Fibroblast of villous mesenchyme (primary cell): ENCODE data around the gene AFM. TPM values are rescaled to one million over a fixed set of nuclear protein-coding genes. Genes with fewer than 3 reads are reported as not detected.
A peak's percentile ranks its signal among the peaks of the same experiment; 100 is the strongest.
"Not testable (repeated sequence)": the region's sequence is repeated elsewhere in the genome, so short reads cannot be mapped to it uniquely, and the experiment has no call there.

Experiments used
- DNase-seq: peaks from one replicate; pipeline ENCODE4 v3.0.0-alpha.2; 2010; ENCODE audit warnings: low read depth
- H3K4me3 ChIP-seq: 2 replicates; pipeline ENCODE4 v1.5.1; 2011; ENCODE audit warnings: low read depth, mild to moderate bottlenecking, low read length
- small RNA-seq: library from RNA; depleted of rRNA; stranded (forward); fragments of <200 nt; gene quantifications from one replicate; pipeline ENCODE3, GENCODE V24; 2012
- total RNA-seq: library from RNA; depleted of rRNA; stranded (reverse); fragments of >200 nt; gene quantifications from 2 replicates; pipeline ENCODE4 v1.2.3, GENCODE V29; 2012
- TF ChIP-seq, protein P1 (sequence below): IDR thresholded peaks from 2 replicates; pipeline ENCODE4 v1.5.1; 2012; ENCODE audit warnings: low read depth, mild to moderate bottlenecking, low read length; ENCODE audit not compliant: insufficient read depth

AFM gene
- total RNA-seq, 1 donor = not detected

- H3K4me3 ChIP-seq = no peak overlapping the region
- TF ChIP-seq, protein P1, sequence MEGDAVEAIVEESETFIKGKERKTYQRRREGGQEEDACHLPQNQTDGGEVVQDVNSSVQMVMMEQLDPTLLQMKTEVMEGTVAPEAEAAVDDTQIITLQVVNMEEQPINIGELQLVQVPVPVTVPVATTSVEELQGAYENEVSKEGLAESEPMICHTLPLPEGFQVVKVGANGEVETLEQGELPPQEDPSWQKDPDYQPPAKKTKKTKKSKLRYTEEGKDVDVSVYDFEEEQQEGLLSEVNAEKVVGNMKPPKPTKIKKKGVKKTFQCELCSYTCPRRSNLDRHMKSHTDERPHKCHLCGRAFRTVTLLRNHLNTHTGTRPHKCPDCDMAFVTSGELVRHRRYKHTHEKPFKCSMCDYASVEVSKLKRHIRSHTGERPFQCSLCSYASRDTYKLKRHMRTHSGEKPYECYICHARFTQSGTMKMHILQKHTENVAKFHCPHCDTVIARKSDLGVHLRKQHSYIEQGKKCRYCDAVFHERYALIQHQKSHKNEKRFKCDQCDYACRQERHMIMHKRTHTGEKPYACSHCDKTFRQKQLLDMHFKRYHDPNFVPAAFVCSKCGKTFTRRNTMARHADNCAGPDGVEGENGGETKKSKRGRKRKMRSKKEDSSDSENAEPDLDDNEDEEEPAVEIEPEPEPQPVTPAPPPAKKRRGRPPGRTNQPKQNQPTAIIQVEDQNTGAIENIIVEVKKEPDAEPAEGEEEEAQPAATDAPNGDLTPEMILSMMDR = no peak
- DNase-seq = no peak
Measured at GRCh38 chr4:73538162-73538561, 56.6 kb downstream of the AFM start.

- peak; percentile 3 for DNase-seq
- TF ChIP-seq, protein P1 = no peak
- no peak overlapping the region for H3K4me3 ChIP-seq
Measured at GRCh38 chr4:73539386-73539785, 57.8 kb downstream of the AFM start.

- H3K4me3 ChIP-seq = no peak overlapping the region
- TF ChIP-seq, protein P1 = no peak
- peak; percentile 16 for DNase-seq
Measured at GRCh38 chr4:73540826-73541225, 59.3 kb downstream of the AFM start.

GRCh38 chr4:73541251-73541650 lies 59.7 kb downstream of the AFM start:
- no peak for DNase-seq
- no peak overlapping the region for H3K4me3 ChIP-seq
- TF ChIP-seq, protein P1 = no peak

GRCh38 chr4:73544620-73545019 lies 63.1 kb downstream of the AFM start:
- TF ChIP-seq, protein P1 = no peak
- no peak for DNase-seq
- no peak overlapping the region for H3K4me3 ChIP-seq

DNA sequence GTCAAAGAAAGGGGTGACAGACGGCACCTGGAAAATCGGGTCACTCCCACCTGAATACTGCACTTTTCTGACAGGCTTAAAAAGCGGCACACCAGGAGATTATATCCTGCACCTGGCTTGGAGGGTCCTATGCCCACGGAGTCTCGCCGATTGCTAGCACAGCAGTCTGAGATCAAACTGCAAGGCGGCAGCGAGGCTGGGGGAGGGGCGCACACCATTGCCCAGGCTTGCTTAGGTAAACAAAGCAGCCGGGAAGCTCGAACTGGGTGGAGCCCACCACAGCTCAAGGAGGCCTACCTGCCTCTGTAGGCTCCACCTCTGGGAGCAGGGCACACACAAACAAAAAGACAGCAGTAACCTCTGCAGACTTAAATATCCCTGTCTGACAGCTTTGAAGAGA lies 69.3 kb downstream of the AFM start:
- H3K4me3 ChIP-seq, DNase-seq: not testable (repeated sequence)

Small RNA genes lying within 50 kb of the gene (small RNA-seq; reads per million reads assigned to genes)
- gene AC074250.1 = not detected

Other genes with a start within 250 kb of the AFM start
- gene ANKRD17, start 222.9 kb upstream of the AFM start, total RNA-seq = 53.5 and 80.7 TPM in 2 replicates
- gene ALB, start 77.5 kb upstream of the AFM start, total RNA-seq = not detected in 2 replicates
- gene AFP, start 45.5 kb upstream of the AFM start, total RNA-seq = 0.32 TPM in 1 of 2 replicates, not detected in the other
- not detected in 2 replicates for gene RASSF6, start 138.7 kb downstream of the AFM start, total RNA-seq